ENCODE measurements around the gene SLC35F2. TPM values are rescaled to one million over a fixed set of nuclear protein-coding genes. Genes with fewer than 3 reads are reported as not detected.

The SLC35F2 gene
- total and polyA plus RNA-seq, 2 of the 4 experiments (the other 2 are of a cell fraction): 4.9 to 15.4 TPM

DNA sequence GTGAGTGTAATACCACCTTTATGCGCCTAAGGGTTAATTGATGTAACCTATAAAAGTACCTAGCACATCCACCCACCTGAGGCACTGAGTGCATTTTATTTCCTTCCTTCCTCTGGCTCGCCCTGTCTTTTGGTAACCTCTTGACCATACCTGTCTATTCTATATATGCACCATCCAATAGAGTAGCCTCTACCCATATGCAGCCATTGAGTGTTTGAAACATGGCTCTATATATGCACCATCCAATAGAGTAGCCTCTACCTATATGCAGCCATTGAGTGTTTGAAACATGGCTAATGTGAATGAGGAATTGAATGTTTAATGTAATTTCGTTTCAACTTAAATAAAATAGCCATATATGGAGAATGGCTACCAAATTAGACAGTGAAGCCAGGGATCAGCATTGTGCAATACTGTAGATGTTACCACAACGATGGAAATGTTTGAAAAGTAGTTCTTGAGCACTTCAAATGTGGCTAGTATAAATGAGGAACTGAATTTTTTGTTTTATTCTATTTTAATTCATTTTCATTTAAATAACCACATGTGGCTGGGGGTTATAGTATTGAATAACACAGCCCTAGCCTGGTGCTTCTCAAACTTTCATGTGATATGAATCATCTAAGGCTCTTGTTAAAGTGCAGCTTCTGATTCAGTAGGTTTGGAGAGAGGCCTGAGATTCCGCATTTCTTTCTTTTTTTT is 33.8 kb downstream of the SLC35F2 start:
- H4K91ac ChIP-seq (ENCODE audit: insufficient read depth, low read depth, low read length): no peak overlapping the region
- intact Hi-C loops (cut with micrococcal nuclease): no loop called here
- POLR2A ChIA-PET (ENCODE audit: unreplicated experiment): no interaction called here

More for the DNA sequence above, 33.8 kb downstream of the SLC35F2 start:
- no peak overlapping the region for H2AK5ac ChIP-seq (ENCODE audit: low read depth, low read length)
- H3K27me3 ChIP-seq (ENCODE audit: control insufficient read depth, insufficient read depth, low read length): no peaks in the 10 kb centered on the region
- no peak overlapping the region for H3K23ac ChIP-seq (ENCODE audit: low read depth, low read length)
- H4K20me1 ChIP-seq (ENCODE audit: insufficient read depth, low read length): no peaks in the 10 kb centered on the region
- DNase-seq (peak; percentile 38), ATAC-seq (ENCODE audit: low read depth) (peak; percentile 27)
- H3K36me3 ChIP-seq (ENCODE audit: control insufficient read depth, insufficient read depth, low read length): no peaks in the 10 kb centered on the region
- no peak for TF ChIP-seq MXI1 (IDR thresholded peaks at IDR 0.05; ENCODE audit: borderline replicate concordance, low read depth, low read length)
- TF ChIP-seq, protein P1, sequence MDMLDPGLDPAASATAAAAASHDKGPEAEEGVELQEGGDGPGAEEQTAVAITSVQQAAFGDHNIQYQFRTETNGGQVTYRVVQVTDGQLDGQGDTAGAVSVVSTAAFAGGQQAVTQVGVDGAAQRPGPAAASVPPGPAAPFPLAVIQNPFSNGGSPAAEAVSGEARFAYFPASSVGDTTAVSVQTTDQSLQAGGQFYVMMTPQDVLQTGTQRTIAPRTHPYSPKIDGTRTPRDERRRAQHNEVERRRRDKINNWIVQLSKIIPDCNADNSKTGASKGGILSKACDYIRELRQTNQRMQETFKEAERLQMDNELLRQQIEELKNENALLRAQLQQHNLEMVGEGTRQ (IDR thresholded peaks at IDR 0.05; ENCODE audit: low read depth, low read length): no peak
- TF ChIP-seq CEBPB (IDR thresholded peaks at IDR 0.05; ENCODE audit: low read depth, low read length): peak; percentile 88
- no peak for TF ChIP-seq MAZ (IDR thresholded peaks at IDR 0.05; ENCODE audit: borderline replicate concordance, low read depth, low read length)
- TF ChIP-seq RCOR1 (IDR thresholded peaks at IDR 0.05; ENCODE audit: insufficient replicate concordance, low read length): no peak
- H2AK9ac ChIP-seq (replicated peaks; ENCODE audit: low read depth, low read length, poor library complexity): no peak overlapping the region
- H4K8ac ChIP-seq (ENCODE audit: low read depth in 2 of 2, low read length in 2 of 2): no peak overlapping the region
- no peak overlapping the region for H2BK5ac ChIP-seq (ENCODE audit: low read depth, low read length, poor library complexity, severe bottlenecking)
- H3K56ac ChIP-seq (ENCODE audit: extremely low read depth, insufficient read depth, low read length): no peak overlapping the region
- no peak overlapping the region for H3K4me2 ChIP-seq (ENCODE audit: low read depth, low read length)
- H2BK120ac ChIP-seq (ENCODE audit: low read depth, low read length): no peak overlapping the region
- H2BK20ac ChIP-seq (ENCODE audit: low read depth, low read length): no peak overlapping the region
- no peaks in the 10 kb centered on the region for H3K4me1 ChIP-seq (ENCODE audit: control insufficient read depth, insufficient read depth, low read length)
- H3K18ac ChIP-seq (ENCODE audit: low read depth, low read length): no peak overlapping the region
- no peak overlapping the region for H2BK15ac ChIP-seq (ENCODE audit: low read depth, low read length)
- no peak overlapping the region for H3K9ac ChIP-seq (ENCODE audit: low read depth, low read length)
- 100% methylated on average over 1 of the region's 5 CpGs; no CpG with 5 or more reads in 1 of the 2 experiments for WGBS, 2 experiments (ENCODE audit: extremely low coverage in 2 of 2, insufficient read length in 1 of 2)
- H3K9me3 ChIP-seq (ENCODE audit: control insufficient read depth, insufficient read depth, low read length): no peaks in the 10 kb centered on the region
- H3K4me3 ChIP-seq (ENCODE audit: insufficient read depth, low read depth, low read length): no peak overlapping the region
- no peak overlapping the region for H2AFZ ChIP-seq (replicated peaks; ENCODE audit: low read length, poor library complexity)
- dilution Hi-C loops (cut with HindIII; ENCODE audit: low sequenced_read_pairs, unreplicated experiment) (no loop called here), in situ Hi-C loops (cut with MboI; ENCODE audit: low sequenced_read_pairs) (no loop called here)
- no peaks in the 10 kb centered on the region; a peak in 1 of 4 replicates for H3K79me1 ChIP-seq (ENCODE audit: low read depth in 1 of 2, low read length in 2 of 2)
- no TSS peak for BruUV-seq (replicated peaks)
- H3K4ac ChIP-seq (ENCODE audit: low read depth, low read length): no peak overlapping the region
- no peak overlapping the region for H4K5ac ChIP-seq (ENCODE audit: low read depth, low read length)
- H3K27ac ChIP-seq (ENCODE audit: insufficient read depth, low read length): no peak overlapping the region
- H3K9me1 ChIP-seq (ENCODE audit: insufficient read depth, low read length): no peaks in the 10 kb centered on the region; the same call in 1 of the 2 replicates
- H3K14ac ChIP-seq (replicated peaks; ENCODE audit: low read depth, low read length): no peak overlapping the region
- CTCF ChIA-PET: no interaction called here

Data from IMR-90 (cell line).